GM12864 (cell line): ENCODE results near the gene MYOCD.
"Not testable (repeated sequence)": the region's sequence is repeated elsewhere in the genome, so short reads cannot be mapped to it uniquely, and the experiment has no call there.

Experiments used
- DNase-seq: peaks from one replicate; pipeline ENCODE4 v3.0.0-alpha.2; 2011; ENCODE audit warnings: low read depth
- H3K4me3 ChIP-seq: 2 replicates; pipeline ENCODE4 v1.5.1; 2011; ENCODE audit warnings: mild to moderate bottlenecking, low read depth, low read length, control low read depth
- CTCF ChIP-seq: IDR thresholded peaks from 2 replicates; pipeline ENCODE4 v1.5.1; 2011; ENCODE audit warnings: low read depth, mild to moderate bottlenecking, moderate library complexity, low read length, control low read depth, inconsistent platforms; ENCODE audit errors: missing control alignments

Gene MYOCD

GRCh38 chr17:12634789-12635414, 30.8 kb upstream of the MYOCD start:
- no peak for TF ChIP-seq CTCF
- no peak for DNase-seq
- H3K4me3 ChIP-seq: no peak overlapping the region

- DNase-seq: not testable (repeated sequence)
Measured at GRCh38 chr17:12635996-12636395, 29.7 kb upstream of the MYOCD start.

GRCh38 chr17:12637015-12637414, 28.7 kb upstream of the MYOCD start:
- H3K4me3 ChIP-seq: no peak overlapping the region
- TF ChIP-seq CTCF: no peak
- no peak for DNase-seq

More at GRCh38 chr17:12635996-12636395, 29.7 kb upstream of the MYOCD start:
- not testable (repeated sequence) for H3K4me3 ChIP-seq

- TF ChIP-seq CTCF: no peak
- no peak overlapping the region for H3K4me3 ChIP-seq
- DNase-seq: no peak
Measured at GRCh38 chr17:12637745-12638651, 27.7 kb upstream of the MYOCD start.

- no peak for DNase-seq
- no peak overlapping the region for H3K4me3 ChIP-seq
- no peak for TF ChIP-seq CTCF
Measured at GRCh38 chr17:12640364-12640763, 25.3 kb upstream of the MYOCD start.

- TF ChIP-seq CTCF: no peak
- H3K4me3 ChIP-seq: no peak overlapping the region
- no peak for DNase-seq
Measured at GRCh38 chr17:12641084-12641483, 24.6 kb upstream of the MYOCD start.

GRCh38 chr17:12642034-12642433, 23.7 kb upstream of the MYOCD start:
- H3K4me3 ChIP-seq: no peak overlapping the region
- DNase-seq: no peak
- TF ChIP-seq CTCF: no peak
